ENCODE measurements around the gene TP53TG5.

TP53TG5 gene

DNA sequence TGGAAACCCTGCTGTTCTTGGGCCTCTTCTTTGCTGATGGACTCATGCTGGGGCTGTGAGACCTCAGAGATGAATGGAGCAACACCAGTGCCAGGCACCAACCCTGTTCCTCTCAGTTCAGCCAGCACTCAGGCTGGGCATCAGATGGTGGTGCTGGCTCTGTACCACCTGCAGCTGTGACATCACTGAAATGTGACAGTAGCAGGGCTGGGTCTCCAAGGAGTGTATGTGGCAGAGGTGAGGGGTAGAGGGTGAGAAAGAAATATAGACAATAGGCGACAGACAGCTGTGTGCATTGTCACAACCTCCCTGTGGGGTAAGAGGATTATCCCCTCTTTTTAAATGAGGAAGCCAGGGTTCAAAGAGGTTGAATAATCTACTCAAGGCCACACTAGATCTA, at the start of gene TP53TG5:
Gene TP53TG5 (minus strand): TSS at position 135 of the 400 bp plus-strand sequence. CDS start 89 bp downstream, at position 46.
- no peak for DNase-seq (ENCODE audit: low read depth)

DNA sequence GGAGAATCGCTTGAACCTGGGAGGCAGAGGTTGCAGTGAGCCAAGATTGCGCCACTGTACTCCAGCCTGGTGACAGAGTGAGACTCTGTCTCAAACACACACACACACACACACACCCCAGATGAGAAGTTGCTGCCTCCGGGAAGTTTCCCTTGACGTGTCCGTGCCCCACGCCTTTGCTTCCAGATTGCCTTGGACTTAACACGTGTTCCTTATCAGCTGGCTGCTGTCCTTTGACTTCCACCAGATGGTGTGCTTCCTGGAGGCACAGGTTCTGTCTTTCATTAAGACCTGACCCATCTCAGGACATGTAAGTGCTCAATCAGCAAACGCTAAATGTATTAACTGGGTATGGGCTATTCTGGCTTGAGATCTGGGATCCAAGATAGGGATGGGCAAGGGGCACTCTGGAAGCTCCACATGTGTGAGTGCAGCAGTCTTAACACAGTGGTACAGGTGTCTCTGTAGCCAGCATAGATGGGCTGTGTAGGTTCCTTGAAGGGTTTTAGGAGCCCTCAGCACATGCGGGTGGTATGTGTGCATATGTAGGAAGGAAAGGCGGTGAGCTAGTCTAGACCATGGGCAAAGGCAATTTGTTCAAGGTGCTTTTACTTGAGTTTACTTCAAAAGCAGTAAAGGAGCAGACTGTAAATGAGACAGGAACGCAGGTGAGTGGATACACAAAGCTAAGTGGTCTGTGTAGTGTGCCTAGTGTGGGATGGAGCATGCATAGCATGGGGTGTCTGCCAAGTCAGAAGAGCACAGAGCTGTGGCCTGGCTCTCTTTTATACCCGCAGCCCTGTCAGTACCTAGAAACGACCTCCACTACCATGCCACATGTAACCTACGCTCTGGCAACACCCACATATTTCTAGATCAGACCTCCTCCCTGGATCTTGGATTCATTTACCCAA, 49.4 kb upstream of the TP53TG5 start:
- no peak for DNase-seq (ENCODE audit: low read depth)

DNA sequence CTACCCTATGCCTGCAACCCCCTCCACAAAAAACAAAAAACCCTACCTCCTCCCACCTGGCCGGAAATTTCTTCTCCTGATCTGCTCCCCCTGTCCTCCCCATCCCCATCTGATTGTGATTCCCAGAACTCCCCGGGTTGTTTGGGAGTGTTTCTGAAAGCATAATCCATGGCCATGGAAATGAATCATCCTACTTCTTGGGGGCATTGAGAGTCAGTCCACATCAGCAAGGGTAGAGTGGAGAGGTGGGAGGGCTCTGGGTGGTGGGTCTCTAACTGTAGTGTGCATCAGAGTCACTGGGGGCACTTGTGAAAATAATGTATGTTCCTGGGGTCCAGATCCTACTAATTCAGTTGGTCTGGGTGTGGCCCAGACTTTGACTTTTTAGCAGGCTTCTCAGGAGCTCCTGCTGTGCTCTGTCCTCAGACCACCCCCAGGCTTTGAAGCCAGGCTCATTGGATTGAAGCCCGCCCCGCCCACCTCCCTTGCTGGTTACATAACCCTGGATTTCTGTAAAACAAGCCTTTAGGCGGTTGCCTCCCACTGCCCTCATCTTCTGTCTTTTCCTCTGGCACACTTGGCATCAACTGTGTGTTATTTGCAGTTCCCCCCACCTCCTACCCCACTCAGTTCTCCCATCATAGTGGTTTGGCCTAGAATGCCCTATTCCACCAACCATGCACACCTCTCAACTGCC, 48.3 kb upstream of the TP53TG5 start:
- DNase-seq (ENCODE audit: low read depth): no peak

DNA sequence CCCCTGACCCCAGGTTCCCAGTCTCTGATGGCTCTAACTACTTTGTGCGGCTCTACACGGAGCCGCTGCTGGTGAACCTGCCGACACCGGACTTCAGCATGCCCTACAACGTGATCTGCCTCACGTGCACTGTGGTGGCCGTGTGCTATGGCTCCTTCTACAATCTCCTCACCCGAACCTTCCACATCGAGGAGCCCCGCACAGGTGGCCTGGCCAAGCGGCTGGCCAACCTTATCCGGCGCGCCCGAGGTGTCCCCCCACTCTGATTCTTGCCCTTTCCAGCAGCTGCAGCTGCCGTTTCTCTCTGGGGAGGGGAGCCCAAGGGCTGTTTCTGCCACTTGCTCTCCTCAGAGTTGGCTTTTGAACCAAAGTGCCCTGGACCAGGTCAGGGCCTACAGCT, 47.4 kb upstream of the TP53TG5 start:
- no peak for DNase-seq (ENCODE audit: low read depth)

DNA sequence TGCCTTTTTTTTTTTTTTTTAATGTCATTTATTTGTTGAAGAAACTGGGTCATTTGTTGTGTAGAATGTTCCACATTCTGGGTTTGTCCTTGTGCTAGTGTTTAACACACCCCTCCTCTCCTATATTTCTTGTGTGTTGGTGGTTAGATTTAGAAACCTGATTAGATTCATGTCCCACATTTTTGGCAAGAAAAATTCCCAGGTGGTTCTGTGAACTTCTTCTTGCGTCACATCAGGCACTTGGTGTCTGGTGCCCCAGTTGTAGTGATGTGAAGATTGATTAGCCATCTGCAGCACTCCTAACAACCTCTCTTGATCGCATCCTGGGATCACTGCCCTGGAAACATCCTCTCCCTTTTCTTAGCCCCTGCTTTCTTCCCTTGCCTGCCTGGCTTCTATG, 45.6 kb upstream of the TP53TG5 start:
- DNase-seq (ENCODE audit: low read depth): no peak

DNA sequence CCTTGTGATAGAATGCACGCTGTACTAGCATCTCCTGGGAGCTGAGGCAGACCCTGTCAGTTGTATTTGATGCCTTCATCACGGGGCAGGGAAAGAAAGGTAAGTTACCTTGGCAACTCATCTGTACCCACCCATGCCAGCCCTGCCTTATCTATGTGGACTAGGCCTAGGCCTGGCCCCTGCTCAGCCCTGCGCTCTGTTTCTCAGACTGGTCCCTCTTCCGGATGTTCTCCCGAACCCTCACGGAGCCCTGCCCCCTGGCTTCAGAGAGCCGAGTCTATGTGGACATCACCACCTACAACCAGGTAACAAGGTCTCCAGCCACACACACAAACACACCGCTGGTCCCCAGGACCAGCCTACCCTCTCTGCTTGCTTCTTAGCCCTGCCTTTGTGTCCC, 42.0 kb upstream of the TP53TG5 start:
- no peak for DNase-seq (ENCODE audit: low read depth)

DNA sequence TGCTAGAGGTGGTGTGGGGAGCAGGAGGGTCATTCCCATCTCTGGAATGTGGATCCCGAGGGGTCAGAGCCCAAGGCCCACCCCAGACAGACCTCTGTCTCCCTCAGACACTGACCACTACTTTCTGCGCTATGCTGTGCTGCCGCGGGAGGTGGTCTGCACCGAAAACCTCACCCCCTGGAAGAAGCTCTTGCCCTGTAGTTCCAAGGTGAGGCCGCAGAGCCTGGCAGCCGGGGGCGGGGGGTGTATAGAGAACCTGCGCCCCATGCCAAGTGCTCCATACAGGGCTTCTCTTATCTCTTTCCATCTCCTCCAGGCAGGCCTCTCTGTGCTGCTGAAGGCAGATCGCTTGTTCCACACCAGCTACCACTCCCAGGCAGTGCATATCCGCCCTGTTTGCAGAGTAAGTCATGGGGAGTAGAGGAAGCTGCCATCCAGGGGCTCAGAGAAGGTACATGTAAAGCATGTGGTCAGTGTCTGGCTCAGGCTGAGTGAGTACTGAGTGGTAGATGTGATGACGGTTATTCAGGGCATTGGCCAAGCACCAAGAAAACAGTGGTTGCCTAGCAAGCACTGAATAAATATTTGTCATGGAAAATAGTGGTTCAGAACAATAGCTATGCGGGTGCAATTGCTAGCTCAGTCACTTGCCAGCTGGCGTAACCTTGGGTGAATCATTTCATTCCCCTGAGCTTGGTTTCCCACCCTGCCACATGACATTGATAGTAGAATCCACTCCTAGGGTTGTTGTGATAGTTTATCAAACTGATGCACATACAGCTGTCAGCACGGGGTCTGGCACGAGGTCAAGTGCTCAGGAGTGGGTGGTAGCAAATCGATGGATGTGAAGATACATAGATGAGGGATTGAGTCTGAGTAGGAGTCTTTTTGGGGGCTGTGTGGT, 41.3 kb upstream of the TP53TG5 start:
- DNase-seq (ENCODE audit: low read depth): peak; percentile 100

DNA sequence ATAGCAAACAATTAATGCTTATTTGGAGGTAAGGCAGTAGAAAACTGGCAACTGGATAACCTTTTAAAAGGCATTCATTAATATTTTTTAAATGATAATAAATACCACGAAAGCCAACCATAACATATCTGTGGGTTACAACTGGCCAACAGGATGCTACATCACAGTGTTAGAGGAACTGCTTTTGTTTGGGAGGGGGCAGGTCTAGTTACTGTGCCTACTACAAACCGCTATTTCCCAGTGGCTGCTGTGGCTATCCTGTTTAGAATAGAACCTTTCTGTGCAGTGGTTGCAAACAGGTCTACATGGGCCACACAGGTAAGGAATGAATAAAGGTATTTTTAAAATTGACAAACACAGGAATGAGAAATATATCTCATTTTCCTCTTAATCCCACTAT, 38.8 kb upstream of the TP53TG5 start:
- DNase-seq (ENCODE audit: low read depth): no peak

DNA sequence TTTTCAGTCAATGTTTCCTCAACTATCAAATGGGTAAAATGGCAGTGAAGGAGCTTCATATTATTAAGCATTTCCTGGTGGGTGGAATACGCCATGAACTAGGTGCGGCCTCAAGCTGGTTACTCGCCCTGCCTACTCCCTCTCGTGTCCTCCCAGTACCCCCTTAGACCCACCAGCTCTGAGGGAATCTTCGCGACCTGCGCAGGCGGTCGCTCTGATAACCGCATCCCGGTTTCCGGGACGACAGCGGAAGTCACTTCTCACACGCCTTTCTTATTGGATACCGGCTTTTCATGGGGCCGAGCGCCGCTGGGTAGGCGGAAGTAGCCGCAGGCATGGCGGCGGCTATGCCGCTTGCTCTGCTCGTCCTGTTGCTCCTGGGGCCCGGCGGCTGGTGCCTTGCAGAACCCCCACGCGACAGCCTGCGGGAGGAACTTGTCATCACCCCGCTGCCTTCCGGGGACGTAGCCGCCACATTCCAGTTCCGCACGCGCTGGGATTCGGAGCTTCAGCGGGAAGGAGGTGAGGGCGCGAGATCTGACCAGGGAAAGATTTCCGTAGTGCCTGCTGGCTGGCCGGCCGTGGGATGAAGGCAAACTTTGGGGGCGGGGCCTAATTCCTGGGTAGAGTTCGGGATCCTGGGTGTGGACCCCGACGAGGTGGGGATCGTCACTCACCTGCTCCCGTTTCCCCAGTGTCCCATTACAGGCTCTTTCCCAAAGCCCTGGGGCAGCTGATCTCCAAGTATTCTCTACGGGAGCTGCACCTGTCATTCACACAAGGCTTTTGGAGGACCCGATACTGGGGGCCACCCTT, 37.9 kb upstream of the TP53TG5 start, which contains the start of gene PIGT:
Gene PIGT (plus strand): TSS at position 320 of the 816 bp plus-strand sequence. CDS start 16 bp downstream, at position 336.
- DNase-seq (ENCODE audit: low read depth): peak; percentile 67

DNA sequence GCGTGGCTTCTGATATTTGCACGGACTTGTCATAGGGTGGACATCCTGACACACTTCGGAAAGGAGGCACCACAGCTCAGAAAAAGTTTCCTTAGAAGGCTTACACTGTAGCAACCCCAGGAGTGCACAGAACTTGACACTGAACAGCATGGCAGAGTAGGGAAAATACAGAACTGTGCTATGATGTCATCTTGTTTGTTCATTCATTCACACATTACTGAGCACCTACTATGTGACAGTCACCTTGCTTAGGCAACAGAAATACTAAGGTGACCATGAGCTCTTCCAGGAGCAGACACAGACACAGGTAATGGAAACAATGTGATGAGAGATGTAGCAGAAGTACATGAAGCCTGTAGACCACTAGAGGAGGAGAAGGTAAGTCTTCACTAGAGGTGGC, 35.4 kb upstream of the TP53TG5 start:
- no peak for DNase-seq (ENCODE audit: low read depth)

DNA sequence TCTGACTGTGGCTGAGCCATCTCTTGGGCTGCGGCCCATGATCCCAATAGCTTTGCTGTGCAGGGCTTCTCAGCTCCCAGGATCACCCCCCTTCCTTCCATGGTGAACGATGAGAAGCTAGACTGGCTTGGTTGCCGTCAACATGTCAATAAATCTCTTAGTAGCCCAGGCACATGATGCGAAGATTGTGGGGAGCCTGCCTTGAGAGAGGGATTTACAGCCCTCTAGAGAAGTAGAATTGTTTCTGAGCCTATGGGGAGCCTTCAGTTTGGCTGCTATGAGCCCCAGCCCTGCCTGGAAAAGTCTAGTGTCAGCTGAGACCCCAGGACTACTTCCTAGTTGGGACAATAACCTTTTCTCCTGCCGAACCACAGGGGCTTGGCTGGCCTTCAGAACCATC, 34.5 kb upstream of the TP53TG5 start:
- DNase-seq (ENCODE audit: low read depth): no peak

DNA sequence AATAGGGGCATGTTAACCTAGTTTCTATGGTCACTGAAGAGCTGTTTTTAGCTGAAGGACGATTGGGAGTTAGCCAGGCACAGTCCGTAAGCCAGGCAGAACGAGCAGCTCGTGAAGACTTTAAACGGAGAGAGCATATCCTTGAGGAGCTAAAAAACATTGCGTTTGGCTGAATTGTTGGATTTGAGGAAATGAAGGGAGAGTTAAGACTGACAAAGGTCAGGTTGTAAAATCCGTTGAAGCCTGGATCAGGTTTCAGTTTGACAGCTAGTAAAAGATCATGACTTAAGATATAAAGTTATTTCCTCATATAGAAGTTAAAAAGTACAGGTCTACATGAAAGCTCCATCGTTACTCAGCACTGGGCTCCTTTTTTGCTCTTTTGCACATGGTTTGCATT, 32.8 kb upstream of the TP53TG5 start:
- no peak for DNase-seq (ENCODE audit: low read depth)

DNA sequence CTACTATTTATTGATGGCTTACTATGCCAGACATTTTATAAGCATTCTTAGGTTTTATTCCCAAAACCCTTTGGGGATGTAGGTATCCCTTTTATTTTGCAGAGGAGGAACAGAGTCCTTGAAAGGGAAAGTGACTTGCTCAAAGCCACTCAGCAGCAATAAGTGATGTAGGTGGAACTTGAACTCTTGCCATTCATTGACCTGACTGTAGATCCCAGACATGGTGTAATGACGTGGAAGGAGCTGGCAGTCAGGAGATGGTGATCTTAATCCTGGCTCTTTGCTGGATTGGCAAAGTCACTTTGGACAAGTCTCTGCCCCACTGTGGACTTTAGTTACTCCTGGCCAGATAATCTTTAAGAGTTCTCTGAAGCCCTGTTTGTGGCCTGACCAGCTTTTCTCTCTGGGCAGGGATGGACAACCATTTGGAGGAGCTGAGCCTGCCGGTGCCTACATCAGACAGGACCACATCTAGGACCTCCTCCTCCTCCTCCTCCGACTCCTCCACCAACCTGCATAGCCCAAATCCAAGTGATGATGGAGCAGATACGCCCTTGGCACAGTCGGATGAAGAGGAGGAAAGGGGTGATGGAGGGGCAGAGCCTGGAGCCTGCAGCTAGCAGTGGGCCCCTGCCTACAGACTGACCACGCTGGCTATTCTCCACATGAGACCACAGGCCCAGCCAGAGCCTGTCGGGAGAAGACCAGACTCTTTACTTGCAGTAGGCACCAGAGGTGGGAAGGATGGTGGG, 31.6 kb upstream of the TP53TG5 start:
- no peak for DNase-seq (ENCODE audit: low read depth)

DNA sequence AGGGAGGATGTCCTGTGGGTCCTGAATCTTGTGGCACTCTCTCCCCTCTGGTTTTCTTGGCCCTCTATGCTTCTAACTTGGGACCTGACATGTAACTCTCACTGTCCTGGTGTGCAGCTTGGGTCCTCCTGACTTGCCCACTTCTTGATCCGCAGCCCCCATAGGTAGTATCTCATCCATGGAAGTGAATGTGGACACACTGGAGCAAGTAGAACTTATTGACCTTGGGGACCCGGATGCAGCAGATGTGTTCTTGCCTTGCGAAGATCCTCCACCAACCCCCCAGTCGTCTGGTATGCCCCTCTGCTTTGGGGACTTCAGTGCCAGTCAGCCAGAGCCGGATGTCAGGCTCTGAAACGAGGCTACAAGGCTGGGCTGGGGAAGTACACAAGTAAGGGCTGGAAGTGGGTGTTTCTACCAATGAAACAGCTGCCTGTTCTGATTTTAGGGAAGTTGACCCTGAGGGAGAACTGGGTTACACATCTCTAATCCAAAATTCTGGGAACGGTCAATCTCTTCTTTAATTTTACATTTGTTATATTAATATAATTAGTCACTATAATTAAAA, 30.6 kb upstream of the TP53TG5 start:
- no peak for DNase-seq (ENCODE audit: low read depth)

DNA sequence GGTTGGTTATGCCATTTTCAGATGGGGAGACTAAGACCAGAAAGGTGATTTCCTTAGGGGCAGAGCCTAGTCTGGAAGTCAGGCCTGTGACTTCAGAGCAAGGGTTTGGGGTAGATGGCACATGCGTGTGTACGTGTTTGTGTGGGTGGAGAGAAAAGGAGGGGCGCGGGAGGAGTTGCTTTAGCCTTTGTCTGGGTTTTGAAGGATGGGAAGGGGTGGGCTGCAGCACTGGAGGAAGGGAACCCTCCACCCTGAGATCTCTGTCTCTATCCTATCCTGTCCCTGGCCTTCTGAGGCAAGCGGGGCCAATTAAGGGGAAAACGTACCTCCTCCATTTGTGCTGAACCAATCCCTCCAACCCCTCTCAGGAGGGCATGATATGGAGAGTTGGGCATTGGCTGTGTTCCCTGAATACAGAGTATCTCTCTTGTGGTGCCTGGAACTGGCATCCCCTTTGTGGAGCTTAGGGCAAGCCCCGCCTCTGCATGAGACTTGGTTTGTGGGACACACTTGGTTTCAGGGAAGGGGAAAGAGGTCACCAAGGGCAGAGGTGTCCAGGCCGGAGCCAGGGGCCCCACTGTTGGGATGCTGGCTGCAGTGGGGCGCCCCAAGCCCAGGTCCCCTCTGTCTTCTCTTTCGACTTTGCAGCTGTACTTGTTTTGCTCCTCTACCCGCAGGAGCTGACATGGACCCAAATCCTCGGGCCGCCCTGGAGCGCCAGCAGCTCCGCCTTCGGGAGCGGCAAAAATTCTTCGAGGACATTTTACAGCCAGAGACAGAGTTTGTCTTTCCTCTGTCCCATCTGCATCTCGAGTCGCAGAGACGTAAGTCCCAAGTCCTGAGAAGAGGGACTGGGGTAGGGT, 29.9 kb upstream of the TP53TG5 start, which contains the start of gene DBNDD2:
Gene DBNDD2 (plus strand): TSS at position 507 of the 863 bp plus-strand sequence. CDS start 179 bp downstream, at position 686.
- no peak for DNase-seq (ENCODE audit: low read depth)

DNA sequence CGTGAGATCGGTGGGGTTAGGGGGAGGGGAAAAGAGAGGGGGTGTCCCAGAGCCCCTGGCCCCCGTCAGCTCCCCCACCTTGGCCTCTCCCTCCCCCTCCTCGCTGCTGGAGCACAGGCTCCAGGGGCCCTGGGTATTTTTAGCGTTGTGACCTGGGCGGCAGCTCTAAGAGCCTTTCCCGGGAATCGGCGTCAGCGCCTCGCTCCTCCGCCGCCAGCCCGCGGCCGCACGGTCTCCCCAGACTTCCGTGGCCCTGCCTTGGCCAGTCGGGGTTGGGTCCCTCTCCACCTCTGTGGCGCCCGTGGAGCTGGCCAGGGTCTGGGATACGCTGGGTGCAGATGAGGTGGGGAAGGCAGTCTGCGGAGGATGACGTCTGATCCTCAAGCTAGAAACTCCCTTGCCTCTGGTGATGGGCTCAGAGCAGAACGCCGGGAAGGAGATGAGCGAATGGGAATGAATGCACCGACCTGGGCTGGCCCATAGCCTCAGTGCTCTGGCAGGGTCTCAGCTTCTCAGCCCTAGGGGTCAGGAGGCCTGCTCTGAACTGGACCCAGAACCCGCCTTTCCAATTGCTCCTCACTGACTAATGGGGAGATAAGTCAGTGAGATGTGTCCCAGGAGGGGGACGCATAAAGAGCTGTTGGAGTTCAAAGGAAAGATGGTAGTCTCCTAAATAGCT, 29.1 kb upstream of the TP53TG5 start:
- DNase-seq (ENCODE audit: low read depth): no peak

DNA sequence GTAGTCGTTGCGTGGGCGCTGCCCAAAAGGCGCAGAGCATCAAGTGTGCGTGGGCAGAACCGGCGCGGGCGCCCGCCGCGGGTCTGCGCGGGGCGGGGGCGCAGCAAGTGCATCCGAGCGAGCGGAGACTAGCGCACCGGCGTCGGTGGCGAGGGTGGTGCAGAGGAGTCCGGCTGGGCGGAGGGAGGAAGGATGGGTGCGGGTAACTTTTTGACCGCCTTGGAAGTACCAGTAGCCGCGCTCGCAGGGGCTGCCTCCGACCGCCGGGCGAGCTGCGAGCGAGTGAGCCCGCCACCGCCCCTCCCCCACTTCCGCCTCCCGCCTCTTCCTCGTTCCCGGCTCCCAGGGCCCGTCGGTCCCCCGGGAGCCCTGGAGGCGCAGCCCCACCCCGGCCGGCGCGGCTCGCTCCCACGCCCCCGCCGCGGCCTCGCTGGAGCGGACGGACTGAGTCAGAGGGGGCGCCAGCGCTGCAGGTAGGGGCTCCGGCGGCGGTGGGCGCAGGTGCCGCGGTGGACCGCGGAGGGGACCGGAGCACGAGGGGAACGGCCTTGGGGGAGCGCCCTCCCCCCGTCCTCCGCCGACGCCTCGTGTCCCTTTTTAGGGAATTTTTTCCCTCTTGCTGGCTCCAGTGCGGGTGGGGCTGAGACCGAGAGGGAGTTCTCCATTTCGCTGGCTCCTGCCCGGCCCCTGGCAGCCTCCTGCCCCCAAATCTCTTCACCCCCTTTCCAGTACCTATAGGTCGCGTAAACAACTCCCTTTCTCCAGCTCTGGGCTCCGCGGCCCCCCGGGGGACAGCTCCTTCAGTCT, 28.3 kb upstream of the TP53TG5 start:
- no peak for DNase-seq (ENCODE audit: low read depth)

All from HS-5 (cell line).